ENCODE results near the gene LOXL1.

The LOXL1 gene

DNA sequence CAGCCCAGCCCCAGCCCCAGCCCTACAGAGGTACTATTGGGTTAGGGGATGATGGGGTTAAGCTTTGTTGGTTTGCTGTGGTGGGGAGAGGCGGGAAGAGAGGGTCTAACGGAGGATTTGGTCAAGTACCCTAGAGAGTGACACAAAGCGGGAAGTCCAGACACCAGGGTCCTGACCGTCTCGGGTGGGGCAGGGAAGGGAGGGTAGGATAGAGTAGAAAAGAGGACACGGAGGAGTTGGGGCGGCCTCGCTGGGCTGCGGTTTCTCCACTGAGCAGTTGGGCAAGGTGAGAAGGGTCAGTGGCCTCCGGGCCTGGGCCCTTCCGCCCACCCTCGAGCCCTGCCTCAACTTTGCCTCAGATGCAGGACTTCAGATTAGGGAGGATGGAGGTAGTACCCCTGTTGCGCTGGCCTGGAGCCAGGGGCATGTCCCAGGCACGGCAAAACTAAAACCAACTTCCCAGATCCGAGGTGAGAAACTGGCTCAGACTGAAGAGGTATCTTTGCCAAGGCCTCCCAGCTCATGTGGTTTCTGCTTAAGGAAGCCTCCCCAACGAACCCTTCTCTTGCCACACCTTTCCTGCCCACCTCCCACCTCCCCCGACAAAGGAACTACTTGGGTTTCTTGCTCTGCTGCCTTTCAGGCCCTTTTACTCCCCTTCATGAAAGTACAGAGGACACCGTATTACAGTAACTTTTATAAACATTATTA, 68.8 kb downstream of the LOXL1 start:
- DNase-seq (peak; percentile 25), ATAC-seq (no peak)

DNA sequence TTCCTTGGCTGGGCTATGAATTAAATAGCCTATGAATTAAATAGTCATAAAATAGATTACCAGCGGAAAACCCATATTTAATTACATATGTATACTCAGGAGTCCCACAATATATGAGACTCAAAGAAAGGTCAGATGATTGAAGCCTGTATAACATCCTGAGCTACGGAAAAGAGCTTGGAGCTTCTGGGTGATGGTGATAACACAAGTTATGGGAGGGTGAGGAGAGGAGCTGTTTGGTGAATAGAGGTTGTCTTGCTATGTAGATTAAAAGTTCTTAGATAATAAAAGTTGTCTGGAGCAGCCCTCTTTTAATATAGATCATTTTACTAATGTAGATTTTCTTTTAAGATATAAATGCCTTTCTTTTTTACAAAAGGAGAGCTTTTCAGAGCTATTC, 70.0 kb downstream of the LOXL1 start:
- no peak for ATAC-seq
- no peak for DNase-seq

GRCh38 chr15:73996939-73997338, 70.7 kb downstream of the LOXL1 start:
- ATAC-seq (no peak), DNase-seq (peak; percentile 34)

DNA sequence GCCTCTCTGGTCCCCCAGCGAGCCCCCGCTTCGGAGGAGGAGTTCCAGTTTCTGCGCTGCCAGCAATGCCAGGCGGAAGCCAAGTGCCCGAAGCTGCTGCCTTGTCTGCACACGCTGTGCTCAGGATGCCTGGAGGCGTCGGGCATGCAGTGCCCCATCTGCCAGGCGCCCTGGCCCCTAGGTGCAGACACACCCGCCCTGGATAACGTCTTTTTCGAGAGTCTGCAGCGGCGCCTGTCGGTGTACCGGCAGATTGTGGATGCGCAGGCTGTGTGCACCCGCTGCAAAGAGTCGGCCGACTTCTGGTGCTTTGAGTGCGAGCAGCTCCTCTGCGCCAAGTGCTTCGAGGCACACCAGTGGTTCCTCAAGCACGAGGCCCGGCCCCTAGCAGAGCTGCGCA, 71.7 kb downstream of the LOXL1 start:
- no peak for ATAC-seq
- DNase-seq: no peak
